Stimulated activated CD4-positive, alpha-beta T cell treated with anti-CD3 and anti-CD28 coated beads, Interleukin-12 subunit alpha, Interleukin-12 subunit beta, amount 100 ng/mL, for 48 hours (primary cell): ENCODE results near the gene TNFRSF8.

Experiments used
- DNase-seq, 3 donors: peaks; one replicate each; pipeline ENCODE4 v3.0.0-alpha.2; 2020; ENCODE audit warnings: low read depth in 2 of 3, low spot score in 1 of 3

The TNFRSF8 gene

DNA sequence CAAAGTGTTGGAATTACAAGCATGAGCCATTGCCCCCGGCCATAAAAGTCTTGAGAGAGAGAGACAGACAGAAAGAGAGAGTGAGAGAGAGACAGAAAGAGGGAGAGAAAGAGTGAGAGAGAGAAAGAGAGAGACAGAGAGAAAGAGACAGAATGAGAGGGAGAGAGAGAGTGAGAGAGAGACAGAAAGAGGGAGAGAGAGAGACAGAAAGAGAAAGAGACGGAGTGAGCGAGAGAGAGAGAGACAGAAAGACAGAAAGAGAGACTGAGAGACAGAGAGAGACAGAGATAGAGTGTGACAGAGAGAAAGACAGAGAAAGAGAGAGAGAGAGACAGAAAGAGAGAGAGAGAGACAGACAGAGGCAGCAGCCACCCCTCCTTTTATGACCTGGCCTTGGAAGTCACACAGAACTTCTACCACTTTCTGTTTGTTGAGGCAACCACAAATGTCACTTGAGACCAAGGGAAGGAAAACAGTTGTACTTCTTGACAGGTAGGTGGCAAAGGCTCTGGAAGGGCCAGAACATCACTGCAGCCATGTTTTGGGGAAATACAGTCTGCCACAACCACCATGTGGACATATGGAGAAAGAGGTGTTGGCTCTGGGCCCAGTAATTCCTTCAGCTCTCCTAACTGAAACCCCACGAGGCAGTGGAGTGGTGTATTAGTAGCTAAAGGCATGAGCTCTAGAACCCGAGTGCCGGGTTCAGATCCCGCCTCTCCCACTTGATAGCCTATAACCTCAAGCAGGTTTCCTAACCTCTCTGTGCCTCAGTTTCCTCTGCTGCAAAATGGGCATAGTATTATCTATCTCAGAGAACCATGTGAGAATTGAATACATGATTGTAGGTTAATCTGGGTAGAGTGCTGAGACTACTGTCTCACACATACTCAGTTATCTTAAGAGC, 50.6 kb downstream of the TNFRSF8 start:
- DNase-seq, result no peak

DNA sequence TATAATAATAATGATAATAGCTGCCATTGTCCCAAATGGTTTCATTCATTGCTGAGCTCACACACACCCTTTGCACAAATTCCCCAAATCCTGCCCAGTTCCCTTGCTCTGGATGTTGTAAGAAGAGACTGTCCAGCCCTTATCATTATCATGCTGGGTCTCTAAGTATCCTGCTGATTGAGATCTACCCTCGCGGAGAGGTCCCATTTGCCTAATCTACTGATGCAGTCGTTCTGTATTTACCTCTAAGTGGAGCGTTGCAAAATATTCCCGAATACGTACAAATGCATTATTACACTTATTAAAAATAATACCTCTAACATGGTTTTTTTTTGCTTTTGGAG, 51.2 kb downstream of the TNFRSF8 start:
- no peak for DNase-seq

DNA sequence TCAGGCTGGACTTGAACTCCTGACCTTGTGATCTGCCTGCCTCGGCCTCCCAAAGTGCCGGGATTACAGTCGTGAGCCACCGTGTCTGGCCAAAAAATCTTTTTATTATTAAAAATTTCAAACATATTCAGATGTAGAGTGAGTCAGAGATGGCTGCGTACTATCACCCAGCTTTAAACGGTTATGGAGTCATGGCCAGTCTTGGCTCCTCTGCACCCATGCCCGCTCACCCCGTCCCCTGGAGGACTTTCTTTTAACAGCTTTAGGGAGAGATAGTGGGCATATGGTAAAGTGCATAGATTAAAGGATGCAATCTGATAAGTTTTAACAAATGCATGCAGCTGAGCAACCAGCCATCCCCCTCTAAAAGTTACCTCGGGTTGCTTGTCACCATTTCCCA, 51.8 kb downstream of the TNFRSF8 start:
- DNase-seq, result no peak

DNA sequence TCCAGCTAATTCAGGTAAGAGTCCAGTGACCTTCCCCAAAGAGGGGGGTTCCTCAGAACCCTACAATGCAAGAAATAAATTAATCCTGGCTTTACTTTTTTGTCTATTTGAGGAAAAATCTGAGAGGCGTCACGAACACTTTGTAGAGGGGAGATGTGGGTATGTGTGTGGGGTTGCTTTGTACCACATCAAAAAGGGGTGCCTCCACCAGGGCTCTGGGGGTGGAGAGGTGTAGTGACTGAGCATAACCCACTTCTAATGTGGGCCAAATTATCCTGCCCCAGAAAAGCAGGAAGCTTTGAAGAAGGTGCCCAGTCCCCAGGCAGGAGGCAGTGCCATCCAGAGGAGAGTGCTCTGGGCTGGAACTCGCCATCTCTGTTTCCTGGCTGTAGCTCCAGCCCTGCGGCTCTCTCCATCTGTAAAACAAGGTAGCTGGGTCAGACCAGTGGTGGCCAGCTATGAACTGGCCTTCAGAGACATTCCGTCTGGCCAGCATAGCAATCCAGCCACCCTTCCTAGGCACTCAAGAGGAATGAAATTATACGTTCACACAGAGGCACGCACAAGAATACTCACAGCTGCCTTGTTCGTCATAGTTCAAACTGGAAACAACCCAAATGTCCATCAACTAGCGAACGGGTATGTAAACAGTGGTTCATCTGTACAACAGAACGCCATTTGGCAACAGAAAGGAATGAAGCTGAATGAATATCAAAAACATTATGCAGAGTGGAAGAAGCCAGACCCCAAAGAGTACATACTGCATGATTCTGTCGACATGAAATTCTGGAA, 58.3 kb downstream of the TNFRSF8 start:
- DNase-seq, result no peak

DNA sequence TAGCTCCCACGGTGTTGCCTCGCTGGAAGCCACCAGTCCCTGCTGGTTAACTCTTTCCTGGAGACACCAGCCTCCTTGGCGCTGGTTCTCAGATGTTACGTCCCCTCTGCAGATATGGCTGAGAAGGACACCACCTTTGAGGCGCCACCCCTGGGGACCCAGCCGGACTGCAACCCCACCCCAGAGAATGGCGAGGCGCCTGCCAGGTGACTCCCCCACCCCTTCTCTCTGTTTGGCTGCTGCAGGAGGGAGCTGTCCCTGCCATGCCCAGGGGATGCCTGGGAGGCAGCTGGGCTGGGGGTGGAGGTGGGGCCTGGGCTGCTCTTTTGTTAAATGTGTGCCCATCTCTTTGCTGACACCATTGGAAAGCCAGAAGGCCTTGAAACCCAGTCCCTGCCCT, 60.1 kb downstream of the TNFRSF8 start:
- no peak for DNase-seq

DNA sequence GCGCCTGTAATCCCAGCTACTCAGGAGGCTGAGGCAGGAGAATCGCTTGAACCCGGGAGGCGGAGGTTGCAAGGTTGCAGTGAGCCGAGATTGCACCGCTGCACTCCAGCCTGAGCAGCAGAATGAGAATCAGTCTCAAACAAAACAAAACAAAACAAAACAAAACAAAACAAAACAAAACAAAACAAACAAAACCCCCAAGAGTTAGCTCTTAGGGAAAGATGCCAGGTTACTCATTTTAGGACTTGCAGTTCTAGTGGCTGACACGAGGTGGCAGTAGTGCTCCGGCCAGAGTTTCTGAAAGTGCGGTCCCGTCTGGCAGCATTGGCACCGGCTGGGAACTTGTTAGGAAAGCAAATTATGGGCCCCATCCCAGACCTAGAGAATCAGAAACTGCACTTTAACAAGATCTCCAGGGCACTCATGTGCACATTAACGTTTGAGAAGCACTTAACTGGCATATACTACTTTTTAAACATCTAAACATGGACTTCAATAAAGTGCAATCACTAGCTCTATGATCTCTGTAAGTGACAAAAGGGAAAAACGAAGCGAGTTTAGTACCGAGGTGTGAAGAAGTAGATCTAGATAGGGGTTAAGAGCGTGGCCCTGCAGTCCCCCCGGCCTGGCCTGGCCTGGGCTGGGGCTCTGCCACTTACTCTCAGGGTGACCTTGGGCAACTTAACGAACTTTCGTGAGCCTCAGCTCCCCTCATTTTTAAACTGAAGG, 61.8 kb downstream of the TNFRSF8 start:
- peak; percentile 56 to 83 (median 67) for DNase-seq

DNA sequence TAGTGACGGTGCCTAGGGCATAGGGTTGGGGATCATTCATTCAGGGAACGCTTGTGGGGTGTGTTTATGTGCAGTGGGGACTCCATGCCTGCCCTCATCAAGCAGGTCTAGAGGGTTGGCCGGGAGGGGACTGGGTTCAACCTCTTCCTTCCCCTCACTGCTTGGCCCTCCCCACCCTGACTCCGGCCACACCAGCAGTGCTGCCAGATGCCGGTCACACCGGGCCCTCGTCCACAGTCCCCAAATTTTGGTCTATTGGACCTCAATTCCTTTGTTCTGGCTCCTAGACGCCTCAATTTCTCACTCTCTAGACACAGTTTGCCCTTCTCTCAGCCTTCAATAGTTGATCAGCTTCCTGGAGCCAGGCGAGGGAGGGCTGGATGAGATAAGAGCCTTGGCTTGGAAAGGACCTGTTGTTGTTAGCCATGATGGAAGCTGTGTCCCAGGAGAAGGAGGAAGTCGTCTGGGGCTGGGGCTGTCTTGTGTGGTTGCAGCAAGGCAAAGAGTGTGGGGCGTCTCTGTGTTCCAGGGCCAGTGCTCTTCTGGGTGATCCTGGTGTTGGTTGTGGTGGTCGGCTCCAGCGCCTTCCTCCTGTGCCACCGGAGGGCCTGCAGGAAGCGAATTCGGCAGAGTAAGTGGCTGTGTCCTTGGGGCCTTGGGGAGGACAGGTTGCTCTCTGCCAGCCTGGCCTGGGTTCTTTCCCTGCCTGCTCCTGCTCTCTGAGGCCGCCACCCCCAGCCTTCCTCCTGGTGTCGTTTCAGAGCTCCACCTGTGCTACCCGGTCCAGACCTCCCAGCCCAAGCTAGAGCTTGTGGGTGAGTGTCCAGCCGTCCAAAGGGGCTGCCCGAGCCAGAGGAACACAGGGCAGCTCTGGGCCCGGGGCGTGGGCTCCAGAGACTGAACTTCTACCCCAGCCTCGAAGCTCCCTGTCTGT, 62.6 kb downstream of the TNFRSF8 start:
- DNase-seq, result no peak

DNA sequence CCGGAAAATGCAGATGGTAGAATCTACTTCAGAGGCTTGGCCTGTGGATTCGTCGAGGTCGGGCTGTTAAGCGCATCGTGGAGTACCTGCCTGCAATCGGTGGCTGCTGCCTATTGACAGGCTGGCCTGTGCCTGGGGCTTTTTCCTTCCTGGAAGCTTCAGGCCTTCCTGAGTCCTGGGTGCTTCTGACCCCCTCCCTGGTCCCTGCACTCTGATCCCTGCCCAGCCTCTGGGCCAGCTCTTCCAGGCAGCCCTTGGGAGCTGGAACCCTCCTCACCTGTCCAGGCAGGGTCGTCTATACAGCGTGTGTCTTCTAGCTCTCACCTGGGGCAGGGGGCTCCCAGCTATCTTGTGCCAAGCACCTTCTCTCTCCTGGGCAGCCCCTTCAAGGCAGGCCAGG, 63.7 kb downstream of the TNFRSF8 start:
- no peak for DNase-seq

DNA sequence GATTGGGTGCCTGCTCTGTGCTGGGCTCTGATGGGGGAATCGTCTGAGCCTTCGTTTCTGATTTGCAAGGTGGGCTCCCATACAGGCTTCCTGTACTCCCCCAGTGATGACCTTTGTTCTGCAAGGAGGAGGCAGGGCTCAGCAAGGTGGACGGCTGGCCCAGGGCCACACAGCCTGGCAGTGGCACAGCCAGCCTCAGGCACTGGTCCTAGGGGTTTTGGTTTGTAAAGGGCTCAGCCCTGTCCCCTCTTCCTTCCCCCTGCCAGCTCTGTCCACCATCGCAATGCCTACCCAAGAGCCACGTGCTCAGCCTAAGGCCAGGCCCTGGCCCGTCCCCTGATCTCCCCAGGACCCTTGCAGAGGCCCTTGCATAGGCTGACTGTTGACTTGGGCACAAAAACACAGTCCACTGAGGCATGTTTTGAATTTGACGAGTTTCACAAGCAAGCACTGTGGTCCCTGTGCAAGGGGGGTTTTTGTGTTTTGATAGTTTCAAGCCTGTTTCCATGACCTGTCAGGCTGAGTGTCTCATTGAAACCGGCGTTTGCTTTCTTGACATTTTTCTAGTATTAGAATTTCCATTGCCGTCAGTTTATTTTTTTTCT, 64.2 kb downstream of the TNFRSF8 start:
- DNase-seq, result peak in 1 of 3 donors; percentile 37

DNA sequence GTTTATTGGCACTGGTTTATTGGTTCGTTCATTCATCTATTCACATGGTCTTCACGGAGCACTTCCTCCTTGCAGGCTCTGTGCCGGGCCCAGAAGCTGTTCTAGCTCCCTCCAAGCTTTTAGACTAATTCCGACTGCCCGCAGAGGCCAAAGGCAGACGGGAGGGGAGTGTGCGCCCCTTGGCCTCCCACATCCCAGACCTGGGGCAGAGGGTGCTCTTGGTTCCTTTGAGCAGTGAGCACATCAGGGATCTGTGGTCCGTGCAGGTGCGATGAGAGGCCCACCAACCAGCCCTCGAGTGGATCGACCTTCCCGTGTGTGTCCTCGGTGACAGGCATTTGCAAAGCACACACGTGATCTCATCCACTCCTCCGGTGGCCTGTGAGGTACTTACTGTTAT, 65.0 kb downstream of the TNFRSF8 start:
- no peak for DNase-seq

DNA sequence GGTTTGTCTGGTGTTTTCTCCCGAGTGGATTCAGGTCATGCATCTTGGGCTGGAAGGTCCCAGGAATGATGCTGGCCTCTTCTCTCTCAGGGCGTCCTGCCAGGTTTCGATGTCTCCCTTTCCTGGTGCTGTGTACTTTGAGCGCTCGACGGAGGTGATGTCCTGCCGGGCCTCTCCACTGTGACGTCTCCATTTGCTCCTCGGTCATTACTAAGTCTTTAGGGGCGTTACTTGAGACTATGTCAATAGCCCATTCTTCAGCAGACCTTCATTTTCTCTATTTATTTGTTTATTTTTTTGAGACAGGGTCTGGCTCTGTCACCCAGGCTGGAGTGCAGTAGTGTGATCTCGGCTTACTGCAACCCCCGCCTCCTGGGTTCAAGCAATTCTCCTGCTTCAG, 66.5 kb downstream of the TNFRSF8 start:
- DNase-seq, result no peak

DNA sequence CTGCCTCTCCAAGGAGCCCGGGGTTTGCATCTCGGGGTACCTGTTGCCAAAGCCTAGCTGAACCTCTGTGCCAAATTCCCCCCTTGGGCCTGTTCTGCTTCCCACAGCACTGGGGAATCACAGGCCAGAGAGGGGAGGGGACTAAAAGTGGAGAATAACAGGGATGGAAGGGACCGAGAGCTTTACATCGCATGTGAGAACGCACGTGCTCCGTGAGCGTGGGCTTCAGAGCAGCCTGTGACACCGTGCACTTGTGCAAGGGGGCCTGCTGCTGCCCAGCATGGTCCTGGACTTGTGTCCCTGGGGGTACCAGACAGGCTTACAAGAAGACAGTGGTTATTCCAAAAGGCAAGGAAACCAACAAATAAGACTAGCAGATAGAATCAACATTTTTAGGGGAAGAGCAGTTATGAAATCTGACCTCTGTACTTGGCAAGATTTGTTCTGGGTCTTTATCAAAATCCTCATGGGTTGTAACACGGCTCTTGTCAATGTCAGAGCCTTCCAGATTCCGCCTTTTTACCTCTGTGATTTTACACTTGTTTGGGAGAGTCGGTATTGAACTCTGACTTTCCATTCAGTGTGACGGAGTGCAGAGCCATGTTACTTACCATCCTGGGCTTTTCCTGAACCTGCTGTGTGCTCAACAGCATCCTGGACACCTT, 67.5 kb downstream of the TNFRSF8 start:
- no peak for DNase-seq

DNA sequence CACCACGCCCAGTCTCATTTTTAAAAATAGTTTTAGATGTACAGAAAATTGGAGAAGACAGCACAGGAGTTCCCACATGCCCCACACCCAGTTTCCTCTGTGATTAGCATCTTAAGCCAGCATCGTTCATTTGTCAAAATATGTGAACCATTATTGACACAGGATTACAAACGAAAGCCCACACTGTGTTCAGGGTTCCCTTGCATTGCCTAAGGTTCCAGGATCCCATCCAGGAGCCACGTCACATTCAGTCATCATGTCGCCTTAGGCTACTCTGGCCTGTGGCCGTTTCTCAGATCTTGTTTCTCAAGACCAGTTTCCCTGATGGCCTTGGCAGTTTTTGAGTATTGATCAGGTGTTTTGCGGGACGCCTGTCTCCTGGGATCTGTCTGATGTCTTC, 69.0 kb downstream of the TNFRSF8 start:
- no peak for DNase-seq

DNA sequence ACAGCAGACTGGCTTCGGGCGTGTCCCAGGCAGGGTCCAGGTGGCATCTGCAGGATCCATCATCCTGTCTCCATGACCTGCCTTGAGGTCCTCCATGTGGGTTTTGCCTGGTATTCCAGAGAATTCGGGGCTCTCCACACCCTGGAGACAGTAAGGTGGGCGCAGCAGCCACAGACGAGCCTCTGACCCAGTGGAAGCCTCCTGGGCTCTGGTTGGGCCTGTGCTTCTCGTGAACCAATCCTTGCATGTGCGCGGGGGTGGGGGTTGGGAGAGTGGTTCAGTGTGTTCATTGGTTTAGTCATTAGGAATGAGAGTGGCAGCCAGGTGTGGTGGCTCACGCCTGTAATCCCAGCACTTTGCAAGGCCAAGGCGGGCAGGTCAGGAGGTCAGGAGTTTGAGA, 71.6 kb downstream of the TNFRSF8 start:
- no peak for DNase-seq

DNA sequence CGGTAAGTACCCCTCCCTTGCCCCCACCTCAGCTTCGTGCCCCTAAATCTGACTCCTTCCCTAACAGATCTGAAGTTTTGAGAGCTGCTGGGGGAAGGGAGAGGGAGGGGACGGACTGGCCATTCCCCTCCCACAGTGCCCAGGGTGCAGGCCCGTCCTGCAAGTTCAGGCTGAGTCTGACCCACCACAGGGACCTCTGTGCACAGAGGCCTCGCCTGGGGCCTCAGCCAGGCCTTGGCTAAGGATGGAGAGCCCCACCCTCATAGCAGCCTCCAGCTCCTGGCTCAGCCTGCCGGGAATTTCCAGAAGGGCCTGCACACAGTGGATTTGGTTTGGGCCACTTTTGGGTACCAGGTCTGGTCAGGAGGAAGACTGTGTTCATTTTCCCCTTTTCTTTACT, 72.5 kb downstream of the TNFRSF8 start:
- DNase-seq, result no peak

DNA sequence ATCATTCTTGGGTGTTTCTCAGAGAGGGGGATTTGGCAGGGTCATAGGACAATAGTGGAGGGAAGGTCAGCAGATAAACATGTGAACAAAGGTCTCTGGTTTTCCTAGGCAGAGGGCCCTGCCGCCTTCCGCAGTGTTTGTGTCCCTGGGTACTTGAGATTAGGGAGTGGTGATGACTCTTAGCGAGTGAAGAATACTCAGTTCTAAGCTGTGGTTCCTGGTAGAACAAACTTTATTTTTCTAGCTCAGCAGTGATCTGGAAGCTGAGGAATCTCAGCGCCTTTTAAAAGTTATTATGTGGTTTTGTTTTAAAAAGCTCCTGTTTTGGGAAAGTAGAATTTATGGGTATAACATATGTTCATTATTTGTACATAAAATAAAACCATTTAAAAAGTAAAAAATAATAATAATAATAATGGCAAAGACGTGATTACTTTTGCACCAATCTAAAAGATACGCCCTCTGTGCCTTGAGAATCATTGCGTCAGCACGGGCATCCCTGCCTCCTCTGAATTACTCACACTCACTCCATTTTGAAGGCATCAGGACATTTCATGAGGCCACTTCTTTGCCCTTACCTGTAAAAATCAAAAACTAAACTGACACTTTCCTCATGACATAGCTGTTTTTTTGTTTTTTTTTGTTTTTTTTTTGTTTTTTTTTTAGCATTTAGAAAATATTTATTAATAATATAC, 74.0 kb downstream of the TNFRSF8 start:
- no peak for DNase-seq

DNA sequence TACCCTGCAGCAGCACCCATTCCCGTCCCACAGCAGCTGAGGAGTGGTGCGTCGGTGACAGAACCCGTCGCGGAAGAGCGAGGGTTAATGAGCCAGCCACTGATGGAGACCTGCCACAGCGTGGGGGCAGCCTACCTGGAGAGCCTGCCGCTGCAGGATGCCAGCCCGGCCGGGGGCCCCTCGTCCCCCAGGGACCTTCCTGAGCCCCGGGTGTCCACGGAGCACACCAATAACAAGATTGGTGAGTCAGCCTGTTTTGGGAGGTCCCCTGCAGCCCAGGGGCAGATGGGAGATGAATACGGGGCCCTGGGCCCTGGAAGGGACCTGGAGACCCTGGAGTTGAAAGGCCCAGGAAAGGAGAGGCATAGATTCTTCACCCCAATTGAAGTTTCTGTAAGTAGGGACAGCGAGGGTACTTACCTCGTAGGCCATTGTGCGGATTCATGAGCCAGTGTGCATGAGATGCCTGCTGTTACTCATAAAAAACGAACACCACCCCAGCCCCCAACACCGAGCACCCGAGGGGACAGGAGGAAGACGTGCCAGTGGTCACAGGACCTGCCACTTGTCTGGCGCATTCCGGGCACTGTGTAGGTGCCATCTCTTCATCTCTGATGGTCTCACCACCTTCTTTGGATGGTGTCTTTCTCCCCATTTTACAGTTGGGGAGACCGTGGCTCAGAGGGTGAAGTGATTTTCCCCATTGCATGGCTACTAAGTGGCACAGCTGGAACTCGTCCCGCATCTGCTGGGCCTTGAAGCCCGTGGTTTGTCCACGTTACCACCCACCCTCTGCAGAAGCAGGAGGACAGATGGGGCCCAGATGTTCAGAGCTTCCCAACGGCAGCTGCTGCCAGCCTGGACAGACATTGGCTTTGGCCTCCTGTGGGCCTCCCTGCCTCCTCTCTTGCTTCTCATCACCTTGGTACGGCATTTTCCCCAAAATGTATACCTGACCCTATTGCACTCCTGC, 75.4 kb downstream of the TNFRSF8 start:
- no peak for DNase-seq

DNA sequence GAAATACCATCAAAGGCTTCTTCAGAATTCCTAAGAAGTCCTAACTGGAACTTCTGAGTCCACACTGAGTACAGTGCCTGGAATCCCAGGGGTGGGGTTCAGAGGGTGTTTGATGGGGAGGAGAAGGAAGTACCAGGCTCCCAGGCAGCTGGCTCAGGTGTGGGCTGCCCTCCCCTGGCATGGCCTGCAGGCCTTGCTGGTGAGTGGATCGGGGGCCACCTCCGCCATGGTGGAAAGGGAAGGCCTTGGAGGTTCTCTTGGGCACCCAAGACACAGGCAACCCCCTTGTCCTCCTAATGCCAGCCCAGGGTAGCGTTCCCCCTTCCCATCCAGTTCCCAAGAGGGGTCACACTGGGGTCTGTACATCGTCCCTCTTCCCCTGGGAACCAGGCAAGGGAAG, 76.9 kb downstream of the TNFRSF8 start:
- DNase-seq, result no peak
